HG03571 (cell line): ENCODE measurements around the gene HIF3A.
"Not testable (repeated sequence)": the region's sequence is repeated elsewhere in the genome, so short reads cannot be mapped to it uniquely, and the experiment has no call there.

Experiments used
- ATAC-seq: cut with Tn5 transposase; IDR thresholded peaks from one replicate; pipeline ENCODE4 v1.9.1; 2021; ENCODE audit not compliant: unreplicated experiment

HIF3A gene

DNA sequence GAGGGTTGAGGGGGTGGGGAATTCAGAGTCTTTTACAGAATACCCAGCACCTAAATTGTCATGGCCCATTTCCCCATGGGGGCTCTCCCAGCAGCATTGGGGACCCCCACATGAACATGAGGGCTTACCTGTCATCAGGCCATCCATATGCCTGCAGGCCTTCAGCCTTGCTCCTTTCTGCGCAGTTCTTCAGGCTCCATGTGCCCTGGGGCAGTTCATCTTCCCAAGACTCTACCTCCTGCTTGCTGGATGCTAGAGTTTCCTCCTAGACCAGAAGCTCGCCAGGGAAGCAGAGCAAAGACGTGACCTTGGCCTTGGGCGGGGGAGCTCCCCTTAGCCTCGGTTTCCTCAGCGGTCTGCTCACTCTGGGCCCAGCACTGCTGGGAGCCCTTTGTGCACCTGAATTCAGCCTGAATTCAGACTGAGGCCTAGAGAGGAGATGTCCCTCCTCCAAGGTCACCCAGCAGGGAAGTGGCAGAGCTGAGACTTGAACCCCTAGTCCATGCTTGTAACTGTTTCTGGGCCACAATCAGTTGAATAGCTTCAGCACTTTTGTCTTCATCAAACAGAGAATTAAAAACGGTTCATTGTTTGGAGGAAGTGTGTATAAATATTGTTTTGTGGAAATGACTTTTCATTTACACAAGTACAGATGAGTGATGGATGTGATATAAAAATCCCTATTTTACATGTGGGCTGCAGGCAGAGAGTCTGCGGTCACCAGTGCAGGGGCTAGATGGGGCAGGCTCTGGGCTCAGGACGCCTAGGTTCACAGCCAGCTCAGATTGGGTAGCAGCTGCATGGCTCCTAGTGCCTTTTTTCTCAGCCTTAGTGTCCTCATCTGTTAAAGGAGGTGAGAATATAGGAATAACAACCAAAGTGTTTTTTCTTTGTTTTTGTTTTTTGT lies 59.6 kb downstream of the HIF3A start:
- ATAC-seq = no peak

DNA sequence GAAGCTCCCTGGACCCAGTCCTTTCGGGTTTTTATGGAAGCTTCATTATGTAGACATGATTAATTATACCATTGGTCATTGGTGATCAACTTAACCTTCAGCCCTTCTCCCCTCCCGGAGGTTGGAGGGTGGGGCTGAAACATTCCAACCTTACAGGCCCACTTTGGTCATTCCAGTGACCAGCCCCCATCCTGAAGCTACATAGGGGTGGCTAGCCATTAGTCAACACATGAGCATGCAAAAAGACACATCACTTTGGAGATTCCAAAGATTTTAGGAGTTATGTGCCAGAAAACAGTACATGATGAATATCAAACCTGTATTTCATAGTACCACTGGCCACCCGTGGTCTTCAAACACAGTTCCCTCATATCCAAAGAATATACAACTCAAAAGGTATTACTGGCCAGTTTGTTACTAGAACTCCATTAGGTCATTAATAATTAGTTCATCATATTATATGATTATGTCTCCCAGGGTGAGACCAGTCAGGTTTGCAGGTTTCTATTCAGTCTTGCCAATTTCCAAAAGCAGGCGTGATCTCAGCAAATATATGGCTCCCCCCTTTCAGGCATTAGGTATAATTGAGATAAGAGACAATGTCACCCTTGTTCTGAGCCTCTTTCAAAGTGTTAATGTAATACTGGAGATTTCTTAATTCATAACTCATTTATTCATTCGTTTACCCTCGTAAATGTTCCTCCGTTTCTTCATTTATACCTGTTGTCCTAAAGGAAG lies 61.2 kb downstream of the HIF3A start:
- ATAC-seq = no peak

DNA sequence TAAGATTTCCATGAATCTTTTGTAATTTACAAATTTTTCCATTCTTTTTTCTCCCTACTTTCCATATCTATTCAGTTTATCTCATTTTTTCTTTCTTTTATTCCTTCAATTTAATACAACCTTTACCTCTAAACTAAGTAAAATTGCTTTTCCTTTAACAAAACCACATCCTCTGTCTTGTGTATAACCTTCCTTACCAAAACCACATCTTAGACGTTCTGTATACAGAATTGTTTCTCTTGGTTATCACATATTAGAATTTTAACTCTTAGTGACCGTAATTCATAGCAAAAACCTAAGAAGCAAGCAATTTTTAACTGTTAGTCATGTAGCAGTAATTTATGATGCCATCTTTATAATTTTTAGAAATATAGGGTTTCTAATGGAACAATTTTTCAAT lies 65.1 kb downstream of the HIF3A start:
- ATAC-seq = no peak

DNA sequence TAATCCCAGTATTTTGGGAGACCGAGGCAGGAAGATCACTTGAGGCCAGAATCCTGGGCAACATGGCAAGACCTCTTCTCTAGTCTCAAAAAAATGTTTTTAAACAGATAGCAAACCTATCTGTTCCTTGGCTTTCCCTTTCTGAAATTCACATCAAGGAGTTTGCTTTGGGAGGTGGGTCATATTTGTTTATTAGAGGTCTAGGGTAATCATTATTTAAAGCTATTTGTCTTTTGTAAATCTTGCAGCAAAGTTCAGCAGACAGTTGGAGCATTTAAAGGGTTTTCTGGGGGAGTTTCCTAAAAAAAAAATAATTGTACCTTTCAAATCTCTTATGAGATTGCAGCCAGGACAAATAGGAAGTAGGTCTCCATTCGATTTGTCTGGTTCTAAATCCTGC lies 67.5 kb downstream of the HIF3A start:
- ATAC-seq = no peak

DNA sequence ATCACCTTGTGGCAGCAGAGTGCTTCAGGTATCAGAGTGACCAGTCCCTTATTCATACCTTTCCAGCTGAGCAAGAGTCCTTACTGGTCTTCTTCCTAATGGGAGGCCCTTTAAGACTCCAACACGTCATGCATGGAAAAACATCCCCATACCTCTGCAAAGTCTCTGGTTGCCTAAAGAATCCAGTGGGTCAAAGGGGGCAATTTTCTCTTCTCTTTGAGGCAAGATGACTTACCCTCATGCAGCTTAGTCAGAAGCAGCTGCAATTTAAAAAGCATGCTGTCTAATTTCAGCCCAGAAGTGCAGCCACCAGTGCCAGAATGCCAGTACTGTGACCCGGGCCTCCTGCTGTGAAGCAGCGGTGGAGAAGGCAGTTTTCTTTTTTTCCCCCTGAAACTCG lies 68.7 kb downstream of the HIF3A start:
- no peak for ATAC-seq

DNA sequence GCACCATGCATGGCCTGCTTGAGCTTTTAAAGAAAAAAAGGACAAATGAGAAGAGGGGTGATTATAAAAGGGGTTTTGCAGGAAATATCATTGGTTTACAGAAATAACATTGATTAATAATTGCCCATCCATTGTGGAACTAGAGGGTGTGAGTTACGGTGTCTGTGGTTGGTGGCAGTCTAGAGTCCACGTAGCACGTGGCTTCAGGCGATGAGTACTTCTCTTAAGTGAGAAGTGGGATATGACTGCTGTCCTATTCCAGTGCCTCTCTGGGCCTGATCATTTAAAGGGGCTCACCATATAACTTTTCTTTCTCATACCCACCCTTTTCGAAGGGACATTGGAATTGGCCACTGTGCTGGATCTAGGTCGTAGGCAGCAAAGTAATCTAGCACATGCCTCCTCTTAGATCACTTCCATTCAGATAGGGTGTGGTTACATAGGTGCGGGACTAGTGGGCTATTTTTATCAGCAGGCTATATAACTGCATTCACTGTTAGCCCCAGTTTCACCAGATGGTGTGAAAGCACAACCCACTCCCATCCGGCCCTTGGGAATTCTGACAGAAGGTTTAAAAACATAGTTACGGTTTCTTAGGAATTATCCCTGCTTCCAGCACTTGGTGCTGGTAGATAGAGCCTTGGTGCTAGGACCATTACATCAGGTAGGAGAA lies 69.9 kb downstream of the HIF3A start:
- no peak for ATAC-seq

DNA sequence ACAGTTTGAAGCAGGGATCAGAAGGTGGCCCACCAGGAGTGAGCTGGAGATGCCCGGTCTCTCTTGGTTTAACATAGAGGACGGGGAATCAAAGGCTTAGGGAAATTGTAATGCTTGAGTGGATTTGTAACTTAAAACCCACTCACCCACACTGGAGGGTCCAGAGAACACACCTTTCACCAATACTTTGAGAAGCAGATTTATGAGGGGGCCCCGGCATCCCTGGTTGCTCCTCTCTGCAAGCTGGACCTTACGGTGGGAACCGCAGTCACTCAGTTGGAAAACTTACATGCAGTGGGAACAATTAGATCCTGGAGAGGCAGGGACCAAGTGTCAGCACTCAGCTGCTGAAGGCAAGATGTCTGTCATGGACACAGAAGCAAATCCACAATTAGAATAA lies 70.6 kb downstream of the HIF3A start:
- no peak for ATAC-seq

DNA sequence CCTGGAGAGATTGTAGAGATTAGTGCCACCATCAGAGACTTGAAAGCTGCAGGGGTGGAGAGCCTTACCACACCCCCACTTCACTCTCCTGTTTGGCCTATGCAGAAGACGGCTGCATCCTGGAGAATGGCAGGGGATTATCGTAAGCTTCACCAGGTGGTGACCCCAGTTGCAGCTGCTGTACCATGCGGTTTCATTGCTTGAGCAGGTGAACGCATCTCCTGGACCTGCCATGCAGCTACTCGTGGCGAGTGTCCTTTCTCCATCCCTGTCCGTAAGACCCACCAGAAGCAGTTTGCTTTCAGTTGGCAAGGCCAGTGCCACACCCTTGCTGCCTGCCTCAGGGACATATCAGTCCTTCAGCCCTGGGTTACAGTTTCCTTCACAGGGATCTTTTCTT lies 71.3 kb downstream of the HIF3A start:
- ATAC-seq = no peak

DNA sequence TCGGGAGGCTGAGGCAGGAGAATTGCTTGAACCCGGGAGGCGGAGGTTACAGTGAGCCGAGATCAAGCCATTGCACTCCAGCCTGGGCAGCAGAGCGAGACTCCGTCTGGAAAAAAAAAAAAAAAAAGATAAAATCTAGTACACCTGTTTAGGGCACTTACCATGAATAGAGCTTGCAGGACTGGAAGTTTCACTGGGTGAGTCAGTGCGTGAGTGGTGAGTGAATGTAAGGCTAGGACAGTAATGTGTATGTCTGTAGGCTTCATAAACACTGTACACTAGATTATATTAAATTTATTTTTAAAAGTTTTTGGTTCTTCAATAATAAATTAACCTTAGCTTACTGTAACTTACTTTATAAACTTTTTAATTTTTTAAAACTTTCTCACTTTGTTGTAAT lies 73.0 kb downstream of the HIF3A start:
- no peak for ATAC-seq

DNA sequence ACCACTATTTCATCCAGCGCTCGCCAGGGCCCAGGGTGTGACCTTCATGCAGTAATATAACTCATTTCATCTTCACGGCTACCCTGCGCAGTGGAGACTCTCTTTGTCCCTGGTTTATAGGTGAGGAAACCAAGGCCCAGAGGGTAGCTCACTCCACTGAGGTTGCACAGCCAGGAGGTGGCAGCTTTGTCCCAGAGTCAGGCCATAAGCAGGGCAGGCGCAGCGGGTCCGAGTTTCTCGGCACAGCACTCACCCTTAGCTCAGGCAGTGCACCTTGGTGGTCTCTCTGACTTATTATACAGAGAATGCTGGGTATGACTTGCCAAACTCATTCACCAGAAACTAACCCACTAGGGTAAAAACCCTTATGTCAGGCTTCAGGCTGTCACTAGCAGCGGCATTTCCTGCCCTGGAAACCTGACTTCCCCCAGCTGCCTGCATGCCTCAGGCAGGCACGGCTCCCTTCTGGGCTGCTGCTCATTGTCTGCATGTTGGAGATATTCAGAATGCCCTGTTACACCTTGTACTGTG lies 74.6 kb downstream of the HIF3A start:
- ATAC-seq = no peak

DNA sequence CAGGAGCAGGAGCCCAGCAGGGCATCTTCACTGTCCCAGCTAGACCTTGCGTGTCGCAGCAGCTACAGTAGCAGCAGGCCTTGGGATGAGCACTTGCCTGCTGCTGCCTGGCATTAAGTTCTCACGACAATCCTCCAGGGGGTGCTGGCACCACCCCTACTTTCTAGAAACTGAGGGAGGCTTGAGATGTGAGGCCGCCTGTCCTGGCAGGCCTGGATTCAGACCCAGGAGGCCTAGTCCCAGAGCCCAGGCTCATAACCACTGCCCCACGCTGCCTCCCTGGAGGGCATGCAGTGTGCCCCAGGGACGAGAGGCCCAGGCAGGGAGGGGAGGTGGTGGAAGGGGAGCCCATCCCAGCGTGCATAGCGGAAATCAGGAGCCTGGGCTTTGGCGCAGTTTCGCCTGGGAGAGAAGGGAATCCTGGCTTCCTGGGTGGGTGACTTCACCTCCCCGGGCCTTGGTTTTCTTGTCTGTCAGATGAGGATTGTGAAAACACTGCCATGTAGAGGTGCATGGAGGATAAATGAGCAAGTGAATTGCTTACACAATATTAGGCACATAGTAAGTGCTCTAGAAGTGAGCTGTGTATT lies 76.2 kb downstream of the HIF3A start:
- ATAC-seq = no peak

DNA sequence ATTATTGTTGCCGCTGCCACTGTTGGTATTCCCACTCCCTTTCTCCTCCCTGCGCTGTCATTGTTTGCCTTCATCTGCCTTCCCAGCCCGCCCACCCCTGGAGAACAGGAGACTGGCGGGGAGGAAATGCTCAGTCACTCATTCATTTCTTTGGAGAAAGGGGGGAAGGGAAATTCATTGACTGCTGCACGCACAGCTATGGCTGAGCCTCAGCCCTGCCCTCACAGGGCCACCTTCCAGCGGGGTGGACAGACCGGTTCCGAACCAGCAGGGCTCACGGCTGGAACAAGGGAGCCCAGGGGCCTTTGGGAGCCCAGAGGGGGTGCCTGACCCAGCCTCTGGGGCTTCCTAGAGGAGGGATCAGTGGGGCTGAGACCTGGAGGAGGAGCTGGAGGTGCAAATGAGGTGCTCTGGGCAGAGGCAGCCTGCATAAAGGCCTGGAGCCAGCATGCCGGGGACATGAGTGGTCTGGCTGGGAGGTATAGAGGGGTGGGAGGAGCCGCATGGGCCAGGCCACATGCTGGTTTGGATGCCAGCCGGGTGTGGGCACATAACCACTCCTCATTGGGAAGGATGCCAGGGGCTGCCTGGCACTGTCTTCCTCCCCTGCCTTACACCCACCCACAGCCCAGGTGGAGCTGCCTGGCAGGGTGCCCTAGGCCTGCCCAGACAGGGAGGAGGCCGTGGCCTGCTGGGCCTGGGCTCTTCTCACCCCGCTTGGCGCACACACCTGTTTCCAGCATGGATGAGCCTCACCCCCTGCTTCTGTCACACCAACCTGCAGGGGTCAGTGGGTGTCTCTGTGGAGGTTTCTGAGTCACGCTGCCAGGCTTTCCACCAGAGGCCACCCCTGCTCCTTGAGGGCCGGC lies 76.9 kb downstream of the HIF3A start:
- no peak for ATAC-seq

DNA sequence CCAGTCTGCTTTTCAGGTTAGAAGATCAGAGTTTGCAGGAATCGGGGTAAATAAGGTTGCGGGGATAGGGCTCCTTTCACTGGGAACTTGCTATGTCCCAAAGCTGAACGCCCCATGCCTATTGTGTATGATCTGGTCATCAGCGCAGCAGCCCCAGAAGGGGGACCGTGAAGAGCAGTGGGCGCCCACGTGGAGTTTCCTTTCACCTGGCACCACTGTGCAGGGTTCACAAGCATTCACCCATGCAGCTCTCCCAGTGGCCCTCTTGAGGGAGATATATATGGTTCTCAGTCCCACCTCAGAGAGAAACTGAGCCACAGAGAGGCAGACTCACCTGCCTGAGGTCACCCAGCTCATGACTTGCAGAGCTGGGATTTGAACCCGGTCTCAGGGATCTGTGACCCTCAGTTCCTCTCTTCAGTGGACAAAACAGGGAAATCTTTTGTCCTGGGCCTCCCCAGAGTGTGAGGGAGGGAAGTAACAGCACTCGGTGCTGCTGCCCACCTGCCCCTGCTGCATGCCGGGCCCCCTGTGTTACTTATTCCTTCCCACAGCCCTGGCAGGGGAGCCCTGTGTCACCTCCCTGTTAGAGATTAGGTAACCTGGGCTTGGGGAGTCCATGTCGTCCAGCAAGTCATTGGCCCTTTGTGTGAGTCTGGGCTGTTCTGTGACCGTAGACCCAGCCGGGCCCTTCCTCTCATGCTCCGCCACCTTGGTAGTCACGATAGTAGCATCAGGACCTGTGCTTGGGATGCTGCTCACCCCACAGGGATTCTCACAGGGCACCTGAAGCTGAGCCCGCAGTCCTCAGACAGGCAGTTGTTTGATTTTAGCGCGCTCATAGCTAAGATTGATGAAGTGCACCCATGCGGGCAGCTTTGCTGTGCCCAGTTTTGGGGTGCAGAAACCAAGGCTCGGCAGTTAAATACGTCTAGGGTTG lies 78.0 kb downstream of the HIF3A start:
- no peak for ATAC-seq

DNA sequence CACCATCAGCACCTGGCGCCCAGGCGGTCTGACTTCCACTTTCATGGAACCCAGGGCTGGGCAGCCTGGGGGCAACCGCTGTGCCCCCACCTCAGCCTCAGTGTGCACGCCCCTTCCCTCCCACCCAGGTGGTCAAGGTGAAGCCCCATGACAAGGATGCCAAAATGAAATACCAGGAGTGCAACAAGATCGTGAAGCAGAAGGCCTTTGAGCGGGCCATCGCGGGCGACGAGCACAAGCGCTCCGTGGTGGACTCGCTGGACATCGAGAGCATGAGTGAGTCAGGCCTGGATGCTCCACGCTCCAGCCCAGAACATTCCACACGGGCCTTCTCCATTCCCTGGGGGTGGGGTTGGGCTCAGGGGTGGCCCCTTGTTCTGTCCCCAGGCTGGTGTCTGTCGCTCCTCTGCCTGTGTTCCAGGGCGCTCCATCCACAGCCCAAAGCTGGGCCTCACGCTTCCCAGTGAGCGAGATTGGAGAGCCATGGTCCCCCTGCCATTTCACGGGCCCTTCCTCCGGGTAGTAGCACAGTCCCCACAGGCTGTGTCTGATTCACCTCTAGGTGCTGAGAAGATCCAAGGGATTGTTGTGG lies 78.7 kb downstream of the HIF3A start:
- not testable (repeated sequence) for ATAC-seq

DNA sequence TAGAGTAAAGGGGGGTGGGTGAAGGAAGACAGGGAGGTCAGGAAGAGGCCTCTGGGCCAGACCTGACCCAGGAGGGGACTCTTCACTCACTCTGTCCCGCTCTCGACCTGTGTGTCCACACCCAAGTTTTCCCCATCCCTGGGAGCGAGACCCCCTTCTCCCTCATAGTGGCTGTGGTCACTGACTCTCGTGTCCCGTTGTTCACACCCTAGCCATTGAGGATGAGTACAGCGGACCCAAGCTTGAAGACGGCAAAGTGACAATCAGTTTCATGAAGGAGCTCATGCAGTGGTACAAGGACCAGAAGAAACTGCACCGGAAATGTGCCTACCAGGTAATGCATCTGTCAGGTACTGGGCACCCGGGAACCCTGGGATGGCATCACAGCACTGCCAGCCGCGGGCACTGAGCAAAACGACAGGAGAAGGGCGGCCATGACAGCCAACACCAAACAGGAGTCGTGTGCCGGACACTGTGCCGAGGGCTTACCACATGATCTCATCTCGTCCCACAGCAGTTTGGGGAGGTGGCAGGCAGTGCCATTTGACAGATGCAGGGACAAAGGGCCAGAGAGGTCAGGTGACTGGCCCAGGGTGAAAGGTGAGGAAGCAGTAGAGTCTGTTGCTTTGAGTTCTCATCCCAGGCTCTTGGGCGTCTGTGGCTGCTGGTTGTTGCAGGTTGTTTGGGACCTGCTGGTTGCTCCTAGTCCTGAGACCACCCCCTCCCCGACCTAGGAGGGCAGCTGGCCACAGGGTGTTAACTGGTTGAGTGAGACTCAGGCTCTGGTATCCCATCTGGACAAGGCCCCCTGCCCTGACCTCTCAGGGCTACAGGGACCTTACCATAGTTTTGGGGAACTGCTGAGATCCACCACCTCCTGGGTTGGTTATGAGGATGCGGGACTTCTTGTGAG lies 79.7 kb downstream of the HIF3A start:
- no peak for ATAC-seq

DNA sequence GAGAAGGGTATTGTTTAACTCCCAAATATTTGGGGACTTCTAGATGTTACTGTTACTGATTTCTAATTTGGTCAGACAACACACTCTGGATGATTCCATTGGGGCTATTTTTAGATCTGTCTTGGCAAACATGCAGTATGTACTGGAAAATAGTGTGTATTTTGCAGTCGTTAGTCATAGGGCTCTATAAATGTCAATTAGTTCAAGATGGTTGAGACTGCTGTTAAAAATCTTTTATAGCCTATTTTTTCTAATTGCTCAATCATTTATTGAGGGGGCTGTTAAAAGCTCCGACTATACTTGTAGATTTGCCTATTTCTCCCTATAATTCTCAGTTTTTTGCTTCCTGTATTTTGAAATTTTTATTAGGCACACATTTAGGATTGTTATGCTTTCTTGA lies 81.4 kb downstream of the HIF3A start:
- ATAC-seq = no peak

DNA sequence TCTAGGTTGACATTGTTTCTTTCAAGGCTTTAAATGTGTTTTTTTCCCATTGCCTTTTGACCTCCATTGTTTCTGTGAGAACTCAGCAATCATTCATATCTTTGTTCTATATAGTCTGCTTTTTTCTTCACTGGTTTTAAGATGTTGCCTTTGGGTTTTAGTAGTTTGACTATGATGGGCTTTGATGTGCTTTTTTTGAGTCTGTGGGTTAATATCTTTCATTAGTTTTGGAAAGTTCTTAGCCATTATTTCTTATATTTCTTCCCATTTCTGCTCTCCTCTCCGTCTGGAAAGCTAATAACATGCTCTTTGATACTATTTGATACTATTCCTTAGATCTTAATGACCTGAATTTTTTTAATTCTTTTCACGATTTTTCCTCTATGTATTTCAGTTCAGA lies 83.8 kb downstream of the HIF3A start:
- ATAC-seq = no peak

DNA sequence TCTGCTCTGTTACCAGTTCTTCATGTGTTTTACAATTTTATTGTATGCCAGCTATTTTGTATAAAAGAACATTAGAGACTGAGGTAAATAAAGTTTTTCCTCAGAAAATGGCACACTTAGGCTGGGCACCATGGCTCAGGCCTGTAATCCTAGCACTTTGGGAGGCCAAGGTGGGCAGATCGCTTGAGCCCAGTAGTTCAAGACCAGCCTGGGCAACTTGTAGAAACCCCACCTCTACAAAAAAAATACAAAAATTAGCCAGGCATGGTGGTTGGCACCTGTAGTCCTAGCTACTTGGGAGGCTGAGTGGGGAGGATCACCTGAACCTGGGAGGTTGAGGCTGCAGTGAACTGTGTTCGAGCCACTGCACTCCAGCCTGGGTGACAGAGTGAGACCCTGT lies 84.5 kb downstream of the HIF3A start:
- no peak for ATAC-seq
